Astrocyte (in vitro differentiated cells and primary cell): ENCODE measurements around the gene NPR1. TPM values are rescaled to one million over a fixed set of nuclear protein-coding genes. Genes with fewer than 3 reads are reported as not detected.
"Not testable (repeated sequence)": the region's sequence is repeated elsewhere in the genome, so short reads cannot be mapped to it uniquely, and the experiment has no call there.

ENCODE experiments used
- DNase-seq: peaks from one replicate; pipeline ENCODE4 v3.0.0-alpha.2; 2010; ENCODE audit warnings: low read depth
- FAIRE-seq: peaks from 2 replicates; lab custom pipeline; 2011; peaks lifted over from hg19 to GRCh38; lab: Jason Lieb, UNC
- H2AFZ ChIP-seq: 2 replicates; pipeline ENCODE4 v1.6.0; 2012; ENCODE audit warnings: low read depth, low read length, inconsistent platforms
- H3K27ac ChIP-seq: 2 replicates; pipeline ENCODE4 v1.5.1; 2011; ENCODE audit warnings: low read depth, low read length, inconsistent platforms
- H3K27me3 ChIP-seq: 2 replicates; pipeline ENCODE4 v1.6.0; 2011; ENCODE audit warnings: low read length, inconsistent platforms; ENCODE audit not compliant: insufficient read depth
- H3K36me3 ChIP-seq: 2 replicates; pipeline ENCODE4 v1.5.1; 2011; ENCODE audit warnings: low read length, inconsistent platforms; ENCODE audit not compliant: insufficient read depth
- H3K4me1 ChIP-seq: 2 replicates; pipeline ENCODE4 v1.5.1; 2011; ENCODE audit warnings: low read length, inconsistent platforms; ENCODE audit not compliant: insufficient read depth
- H3K4me2 ChIP-seq: 2 replicates; pipeline ENCODE4 v1.6.0; 2012; ENCODE audit warnings: low read length, inconsistent platforms
- H3K4me3 ChIP-seq: 2 replicates; pipeline ENCODE4 v1.5.1; 2011; ENCODE audit warnings: low read depth, mild to moderate bottlenecking, low read length, inconsistent platforms; ENCODE audit not compliant: insufficient read depth
- H3K79me2 ChIP-seq: 2 replicates; pipeline ENCODE4 v1.6.0; 2012; ENCODE audit warnings: mild to moderate bottlenecking, low read length, inconsistent platforms; ENCODE audit not compliant: insufficient read depth
- H3K9ac ChIP-seq: 2 replicates; pipeline ENCODE4 v1.6.0; 2012; ENCODE audit warnings: mild to moderate bottlenecking, low read length, inconsistent platforms
- H3K9me3 ChIP-seq: 2 replicates; pipeline ENCODE4 v1.5.1; 2012; ENCODE audit warnings: low read depth, mild to moderate bottlenecking, low read length, inconsistent platforms; ENCODE audit not compliant: insufficient read depth
- H4K20me1 ChIP-seq: 2 replicates; pipeline ENCODE4 v1.6.0; 2012; ENCODE audit warnings: low read length, inconsistent platforms; ENCODE audit not compliant: insufficient read depth
- H3K27ac Mint-ChIP-seq: one replicate; pipeline ENCODE4 v1.8.0; 2021; ENCODE audit warnings: mild to moderate bottlenecking, mixed read lengths; ENCODE audit not compliant: unreplicated experiment
- H3K27me3 Mint-ChIP-seq: one replicate; pipeline ENCODE4 v1.8.0; 2021; ENCODE audit warnings: low read depth, mixed read lengths; ENCODE audit not compliant: unreplicated experiment
- H3K36me3 Mint-ChIP-seq: one replicate; pipeline ENCODE4 v1.8.0; 2021; ENCODE audit warnings: low read depth, mixed read lengths; ENCODE audit not compliant: unreplicated experiment
- H3K4me1 Mint-ChIP-seq: one replicate; pipeline ENCODE4 v1.8.0; 2021; ENCODE audit warnings: low read depth, mixed read lengths; ENCODE audit not compliant: unreplicated experiment
- H3K4me3 Mint-ChIP-seq: one replicate; pipeline ENCODE4 v1.8.0; 2021; ENCODE audit warnings: mild to moderate bottlenecking, moderate library complexity, mixed read lengths; ENCODE audit not compliant: unreplicated experiment
- H3K9me3 Mint-ChIP-seq: one replicate; pipeline ENCODE4 v1.8.0; 2021; ENCODE audit warnings: mild to moderate bottlenecking, mixed read lengths; ENCODE audit not compliant: unreplicated experiment
- CTCF ChIP-seq: IDR thresholded peaks from 2 replicates; pipeline ENCODE4 v1.5.1; 2011; ENCODE audit warnings: low read depth, mild to moderate bottlenecking, inconsistent platforms, low read length, moderate library complexity; ENCODE audit not compliant: insufficient read depth
- EZH2 ChIP-seq: IDR thresholded peaks from 2 replicates; pipeline ENCODE4 v1.6.1; 2012; ENCODE audit warnings: mild to moderate bottlenecking, low read length, inconsistent platforms; ENCODE audit not compliant: insufficient read depth
- total RNA-seq: library from RNA; stranded (reverse); gene quantifications from 2 replicates; pipeline ENCODE4 v1.2.1, GENCODE V29; 2021

NPR1 gene
- total RNA-seq, 1 donor from 2014 or later: 0.11 TPM

DNA sequence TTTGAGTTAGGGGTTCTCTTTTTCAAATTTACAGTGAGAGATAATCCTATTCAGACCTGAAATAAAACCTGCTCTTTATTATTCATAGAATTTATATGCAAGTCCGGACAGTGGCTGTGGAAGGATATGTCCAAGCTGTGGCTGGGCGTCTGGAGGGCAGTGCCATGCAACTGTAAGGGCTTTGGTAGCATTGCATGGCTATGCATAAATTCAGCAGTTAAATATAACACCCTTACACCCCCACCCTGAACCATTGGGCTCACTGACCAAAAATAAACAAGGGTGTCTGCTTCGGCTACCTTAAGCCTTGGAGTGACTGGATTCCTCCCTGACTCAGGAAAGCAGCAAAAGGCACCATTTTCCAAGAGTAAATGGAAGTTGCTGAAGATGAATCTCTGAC lies 39.2 kb upstream of the NPR1 start:
- Histone ChIP-seq H4K20me1 (peaks cover 69% of the 10 kb centered on the region), H2AFZ (no peak overlapping the region), H3K79me2 (peaks cover 91% of the 10 kb centered on the region), H3K4me1 (no peaks in the 10 kb centered on the region), H3K9ac (no peak overlapping the region), H3K9me3 (no peaks in the 10 kb centered on the region), H3K4me3 (no peak overlapping the region), H3K4me2 (no peak overlapping the region), H3K36me3 (peaks cover 70% of the 10 kb centered on the region), H3K27me3 (no peaks in the 10 kb centered on the region), H3K27ac (no peak overlapping the region)
- no peaks in the 10 kb centered on the region for H3K27me3 Mint-ChIP-seq
- TF ChIP-seq EZH2 (no peak), CTCF (no peak)
- H3K9me3 Mint-ChIP-seq: peaks cover 2% of the 10 kb centered on the region
- no peaks in the 10 kb centered on the region for H3K4me1 Mint-ChIP-seq
- DNase-seq: no peak
- FAIRE-seq: no peak
- H3K4me3 Mint-ChIP-seq: no peak overlapping the region
- H3K36me3 Mint-ChIP-seq: peaks cover 20% of the 10 kb centered on the region
- H3K27ac Mint-ChIP-seq: no peak overlapping the region

DNA sequence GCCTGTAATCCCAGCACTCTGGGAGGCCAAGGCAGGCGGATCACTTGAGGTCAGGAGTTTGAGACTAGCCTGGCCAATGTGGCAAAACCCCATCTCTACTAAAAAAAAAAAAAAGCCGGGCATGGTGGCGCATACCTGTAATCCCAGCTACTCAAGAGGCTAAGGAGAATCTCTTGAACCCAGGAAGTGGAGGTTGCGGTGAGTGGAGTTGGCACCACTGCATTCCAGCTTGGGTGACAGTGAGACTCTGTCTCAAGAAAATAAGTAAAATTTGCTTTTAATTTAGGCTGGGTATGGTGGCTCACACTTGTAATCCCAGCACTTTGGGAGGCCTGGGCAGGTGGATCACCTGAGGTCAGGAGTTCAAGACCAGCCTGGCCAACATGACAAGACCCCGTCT lies 38.3 kb upstream of the NPR1 start:
- H3K4me2 ChIP-seq, H3K4me3 Mint-ChIP-seq, H3K4me3 ChIP-seq, FAIRE-seq, H3K27ac Mint-ChIP-seq, H3K9me3 ChIP-seq, H3K27me3 Mint-ChIP-seq, DNase-seq, H3K27me3 ChIP-seq, H3K9ac ChIP-seq, H2AFZ ChIP-seq, H3K27ac ChIP-seq, H3K9me3 Mint-ChIP-seq, H3K4me1 Mint-ChIP-seq, H3K4me1 ChIP-seq: not testable (repeated sequence)
- peaks cover 20% of the 10 kb centered on the region for H3K36me3 Mint-ChIP-seq
- peaks cover 87% of the 10 kb centered on the region for H3K79me2 ChIP-seq
- peaks cover 79% of the 10 kb centered on the region for H3K36me3 ChIP-seq
- peaks cover 72% of the 10 kb centered on the region for H4K20me1 ChIP-seq

- Histone ChIP-seq H3K4me1 (no peaks in the 10 kb centered on the region), H3K9ac (no peak overlapping the region), H3K79me2 (peaks cover 80% of the 10 kb centered on the region), H2AFZ (no peak overlapping the region), H3K9me3 (no peaks in the 10 kb centered on the region), H3K4me3 (no peak overlapping the region), H3K36me3 (peaks cover 86% of the 10 kb centered on the region), H3K27ac (no peak overlapping the region), H4K20me1 (peaks cover 74% of the 10 kb centered on the region), H3K4me2 (no peak overlapping the region), H3K27me3 (no peaks in the 10 kb centered on the region)
- Mint-ChIP-seq H3K4me1 (no peaks in the 10 kb centered on the region), H3K9me3 (peaks cover 2% of the 10 kb centered on the region), H3K36me3 (peaks cover 22% of the 10 kb centered on the region), H3K27ac (no peak overlapping the region), H3K4me3 (no peak overlapping the region), H3K27me3 (no peaks in the 10 kb centered on the region)
- FAIRE-seq (no peak), DNase-seq (no peak)
- TF ChIP-seq EZH2 (no peak), CTCF (no peak)
These were observed 37.6 kb upstream of the NPR1 start for GRCh38 chr1:153640861-153641260.
